SK-N-SH treated with all-trans-retinoic acid at 6 μM for 48 hours (cell line): ENCODE measurements around the gene SPON1.

Experiments
- ATAC-seq: fragments of 200-7000 bp; cut with Tn5 transposase; 3 replicates; pipeline ENCODE4 v1.9.1; 2020; ENCODE audit warnings: mild to moderate bottlenecking, moderate library complexity
- CREB5 ChIP-seq: fragments of 250-450 bp; sonication (Bioruptor Pico); IDR thresholded peaks from 2 replicates; pipeline ENCODE4 v1.5.1; 2020; ENCODE audit warnings: low read depth, mild to moderate bottlenecking, moderate library complexity
- ESRRG ChIP-seq: fragments of 250-450 bp; sonication (Bioruptor Pico); IDR thresholded peaks from 2 replicates; pipeline ENCODE4 v1.6.1; 2021; ENCODE audit warnings: mild to moderate bottlenecking
- PATZ1 ChIP-seq: fragments of 250-450 bp; sonication (Bioruptor Pico); IDR thresholded peaks from 2 replicates; pipeline ENCODE4 v1.8.0; 2020; ENCODE audit warnings: mild to moderate bottlenecking, moderate library complexity, borderline replicate concordance
- POU6F1 ChIP-seq: fragments of 250-450 bp; sonication (Bioruptor Pico); IDR thresholded peaks from 2 replicates; pipeline ENCODE4 v1.8.0; 2021; ENCODE audit warnings: low read depth, mild to moderate bottlenecking, moderate library complexity, borderline replicate concordance
- ZC3H10 ChIP-seq: fragments of 250-450 bp; sonication (Bioruptor Pico); IDR thresholded peaks from 2 replicates; pipeline ENCODE4 v1.5.1; 2021; ENCODE audit warnings: mild to moderate bottlenecking, moderate library complexity
- ZFP3 ChIP-seq: fragments of 250-450 bp; sonication (Bioruptor Pico); IDR thresholded peaks from 2 replicates; pipeline ENCODE4 v1.5.0; 2020; ENCODE audit warnings: mild to moderate bottlenecking, moderate library complexity
- ZFP30 ChIP-seq: fragments of 450-650 bp; formaldehyde crosslinking; IDR thresholded peaks from 2 replicates; pipeline ENCODE4 v1.5.0; 2022; ENCODE audit warnings: mild to moderate bottlenecking, moderate library complexity
- ZNF70 ChIP-seq: fragments of 450-650 bp; formaldehyde crosslinking; IDR thresholded peaks from 2 replicates; pipeline ENCODE4 v1.5.0; 2020; ENCODE audit warnings: mild to moderate bottlenecking, moderate library complexity

SPON1 gene

GRCh38 chr11:14315130-14315529, 352.6 kb downstream of the SPON1 start:
- no peak for ATAC-seq
- no peak for TF ChIP-seq ZNF70
- TF ChIP-seq CREB5 = no peak
- no peak for TF ChIP-seq PATZ1
- TF ChIP-seq ESRRG = no peak
- no peak for TF ChIP-seq ZC3H10
- no peak for TF ChIP-seq ZFP3
- TF ChIP-seq POU6F1 (CRISPR knock-in tag) = no peak
- no peak for TF ChIP-seq ZFP30 (CRISPR knock-in tag)
